ENCODE measurements around the gene MAP3K7.
A peak's percentile ranks its signal among the peaks of the same experiment; 100 is the strongest.
"Not testable (repeated sequence)": the region's sequence is repeated elsewhere in the genome, so short reads cannot be mapped to it uniquely, and the experiment has no call there.

The MAP3K7 gene

GRCh38 chr6:90578894-90579549, 7.8 kb downstream of the MAP3K7 start:
- DNase-seq (ENCODE audit: low spot score), result no peak

GRCh38 chr6:90575267-90575666, 11.6 kb downstream of the MAP3K7 start:
- DNase-seq (ENCODE audit: low spot score), result no peak

GRCh38 chr6:90574610-90575009, 12.3 kb downstream of the MAP3K7 start:
- DNase-seq (ENCODE audit: low spot score), result no peak

- no peak for DNase-seq (ENCODE audit: low spot score)
These were observed 13.2 kb downstream of the MAP3K7 start for GRCh38 chr6:90573624-90574023.

GRCh38 chr6:90572856-90573255, 14.0 kb downstream of the MAP3K7 start:
- DNase-seq (ENCODE audit: low spot score), result no peak

GRCh38 chr6:90569223-90569622, 17.6 kb downstream of the MAP3K7 start:
- DNase-seq (ENCODE audit: low spot score), result no peak

- DNase-seq (ENCODE audit: low spot score), result not testable (repeated sequence)
These were observed 19.2 kb downstream of the MAP3K7 start for GRCh38 chr6:90567682-90568081.

GRCh38 chr6:90562341-90562740, 24.5 kb downstream of the MAP3K7 start:
- DNase-seq (ENCODE audit: low spot score), result peak; percentile 12

- no peak for DNase-seq (ENCODE audit: low spot score)
These were observed 26.9 kb downstream of the MAP3K7 start for GRCh38 chr6:90559931-90560330.

- no peak for DNase-seq (ENCODE audit: low spot score)
These were observed 29.9 kb downstream of the MAP3K7 start for GRCh38 chr6:90557006-90557405.

GRCh38 chr6:90547991-90548390, 38.9 kb downstream of the MAP3K7 start:
- no peak for DNase-seq (ENCODE audit: low spot score)

GRCh38 chr6:90547079-90547478, 39.8 kb downstream of the MAP3K7 start:
- DNase-seq (ENCODE audit: low spot score), result no peak

GRCh38 chr6:90545448-90545847, 41.4 kb downstream of the MAP3K7 start:
- no peak for DNase-seq (ENCODE audit: low spot score)

- DNase-seq (ENCODE audit: low spot score), result no peak
These were observed 42.1 kb downstream of the MAP3K7 start for GRCh38 chr6:90544741-90545140.

GRCh38 chr6:90544081-90544480, 42.8 kb downstream of the MAP3K7 start:
- no peak for DNase-seq (ENCODE audit: low spot score)

GRCh38 chr6:90541221-90541620, 45.7 kb downstream of the MAP3K7 start:
- DNase-seq (ENCODE audit: low spot score), result no peak

- DNase-seq (ENCODE audit: low spot score), result no peak
These were observed 48.4 kb downstream of the MAP3K7 start for GRCh38 chr6:90538278-90539046.

GRCh38 chr6:90537723-90538258, 49.1 kb downstream of the MAP3K7 start:
- no peak for DNase-seq (ENCODE audit: low spot score)

- no peak for DNase-seq (ENCODE audit: low spot score)
These were observed 49.8 kb downstream of the MAP3K7 start for GRCh38 chr6:90537027-90537426.

- no peak for DNase-seq (ENCODE audit: low spot score)
These were observed 50.4 kb downstream of the MAP3K7 start for GRCh38 chr6:90536520-90536919.

- no peak for DNase-seq (ENCODE audit: low spot score)
These were observed 52.4 kb downstream of the MAP3K7 start for GRCh38 chr6:90534337-90535025.

- no peak for DNase-seq (ENCODE audit: low spot score)
These were observed 53.1 kb downstream of the MAP3K7 start for GRCh38 chr6:90533615-90534336.
